DMS153 (cell line): ENCODE results near the gene PPARA.
A peak's percentile ranks its signal among the peaks of the same experiment; 100 is the strongest.

ENCODE experiments used
- DNase-seq: peaks from one replicate; lab custom pipeline; 2025; lab: John Stamatoyannopoulos, UW

The PPARA gene

DNA sequence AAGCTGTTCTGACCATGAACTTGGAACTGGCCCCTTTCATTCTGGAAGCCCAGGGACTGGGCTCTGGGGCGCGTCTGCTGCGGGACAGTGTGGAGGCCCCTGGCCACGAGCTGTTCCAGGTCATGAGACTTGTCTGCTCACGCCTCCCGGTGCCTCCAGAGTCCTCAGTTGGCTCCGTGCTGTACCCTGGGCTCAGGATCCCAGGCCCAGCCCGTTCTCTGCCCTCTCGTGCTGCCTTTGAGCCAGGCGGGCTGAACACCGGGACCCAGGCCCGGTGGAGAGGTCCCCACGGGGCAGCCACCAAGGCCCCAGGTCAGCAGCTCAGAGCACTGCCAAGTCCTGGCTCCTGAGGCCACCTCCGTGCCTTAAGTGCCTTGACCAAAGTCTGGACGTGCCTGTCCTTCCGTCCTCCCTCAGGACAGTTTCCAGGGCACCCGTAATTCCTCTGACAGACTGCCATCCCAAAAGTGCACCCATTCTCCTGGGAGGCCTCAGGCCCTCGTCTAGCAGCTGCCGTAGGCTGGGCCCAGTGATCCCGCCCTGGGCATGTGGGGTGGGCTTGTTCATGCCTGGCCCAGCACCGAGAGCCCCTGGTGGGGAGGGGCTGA is 36.3 kb upstream of the PPARA start:
- no peak for DNase-seq

DNA sequence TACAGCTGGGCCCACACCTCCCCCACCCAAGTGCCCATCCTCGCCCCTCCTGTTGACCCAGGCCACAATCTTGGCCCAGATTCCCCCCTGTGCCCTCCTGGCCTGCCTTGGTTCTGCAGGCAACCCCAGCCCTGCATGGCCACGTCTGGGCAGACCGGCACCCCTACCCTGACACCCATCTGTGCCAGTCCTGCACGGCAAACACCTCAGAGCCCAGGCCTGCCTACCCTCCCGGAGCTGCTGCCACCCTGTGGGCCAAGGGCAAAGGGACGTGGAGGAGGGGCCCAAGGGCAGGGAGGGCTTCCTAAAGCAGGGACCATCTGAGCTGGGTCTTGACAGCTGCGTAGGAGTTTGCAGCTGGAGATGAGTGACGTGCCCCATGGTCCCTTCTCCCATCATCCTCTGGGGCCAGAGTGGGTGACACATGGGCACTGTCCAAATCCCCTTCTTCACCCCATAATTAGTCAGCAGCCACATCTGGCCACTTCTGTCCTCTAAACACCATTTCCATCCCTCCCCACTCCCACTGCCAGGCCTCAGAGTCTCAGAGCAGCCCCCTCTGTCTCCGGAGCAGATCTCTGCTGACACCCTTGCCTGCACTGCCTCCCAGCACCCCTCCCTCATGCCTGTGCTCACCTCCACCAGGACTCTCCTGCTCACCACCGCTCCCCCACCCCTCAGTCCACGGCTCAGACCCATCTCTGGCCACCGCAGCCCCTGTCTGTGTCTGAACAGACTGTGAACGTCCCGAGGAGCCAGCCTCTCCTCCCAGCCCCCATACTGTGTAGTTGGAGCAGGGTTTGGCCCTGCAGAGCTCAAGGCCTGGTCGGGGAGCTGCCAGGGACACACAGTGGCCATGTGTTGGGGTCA is 35.6 kb upstream of the PPARA start:
- no peak for DNase-seq

DNA sequence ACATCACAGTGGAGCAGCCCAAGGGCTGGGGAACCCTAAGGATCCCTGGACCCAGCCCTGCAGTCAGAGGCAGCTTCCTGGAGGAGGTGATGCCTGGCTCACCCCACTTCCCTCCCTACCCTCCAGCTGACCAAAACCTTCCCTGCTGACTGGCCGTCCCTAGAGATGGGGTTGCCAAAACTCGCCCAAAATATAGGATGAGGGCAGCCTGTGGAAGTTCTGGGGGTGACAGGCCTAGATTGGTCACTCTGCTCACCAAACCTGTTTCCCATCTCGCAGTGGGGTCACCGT is 35.0 kb upstream of the PPARA start:
- DNase-seq, result no peak

DNA sequence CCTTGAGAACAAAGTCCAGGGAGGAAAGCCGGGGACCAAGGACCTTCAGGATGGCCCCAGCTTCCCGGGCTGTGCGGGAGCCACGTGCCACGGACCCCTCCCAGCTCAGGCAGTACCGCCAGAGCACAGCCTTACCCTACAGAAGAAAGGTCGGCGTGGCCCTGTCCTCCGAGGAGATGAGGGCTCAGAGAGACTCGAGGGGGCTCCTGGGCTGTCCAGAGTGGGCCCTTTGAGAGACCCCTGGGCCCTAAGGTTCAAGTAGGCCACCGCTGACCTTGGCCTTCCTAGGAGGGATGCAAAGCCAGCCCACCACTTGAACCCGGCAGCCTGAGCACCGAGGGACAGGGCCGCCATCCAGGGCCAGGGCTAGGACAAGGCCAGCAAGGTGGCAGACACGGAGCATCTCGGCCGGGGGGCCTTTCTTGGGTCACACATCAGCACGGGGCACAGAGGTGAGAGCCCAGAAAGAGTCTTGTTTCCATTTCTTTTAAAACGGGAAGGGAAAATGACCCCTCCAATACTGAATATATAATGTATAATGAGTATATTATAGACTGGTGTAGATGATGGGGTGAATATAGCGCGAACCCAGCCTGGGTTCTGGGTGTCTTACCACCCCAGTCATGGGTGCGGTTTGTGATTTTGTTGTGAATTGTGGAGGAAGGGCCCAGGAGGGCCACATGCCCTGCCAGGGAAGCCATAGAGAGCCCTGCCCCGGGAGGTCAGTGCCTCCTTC is 34.4 kb upstream of the PPARA start:
- DNase-seq, result no peak

DNA sequence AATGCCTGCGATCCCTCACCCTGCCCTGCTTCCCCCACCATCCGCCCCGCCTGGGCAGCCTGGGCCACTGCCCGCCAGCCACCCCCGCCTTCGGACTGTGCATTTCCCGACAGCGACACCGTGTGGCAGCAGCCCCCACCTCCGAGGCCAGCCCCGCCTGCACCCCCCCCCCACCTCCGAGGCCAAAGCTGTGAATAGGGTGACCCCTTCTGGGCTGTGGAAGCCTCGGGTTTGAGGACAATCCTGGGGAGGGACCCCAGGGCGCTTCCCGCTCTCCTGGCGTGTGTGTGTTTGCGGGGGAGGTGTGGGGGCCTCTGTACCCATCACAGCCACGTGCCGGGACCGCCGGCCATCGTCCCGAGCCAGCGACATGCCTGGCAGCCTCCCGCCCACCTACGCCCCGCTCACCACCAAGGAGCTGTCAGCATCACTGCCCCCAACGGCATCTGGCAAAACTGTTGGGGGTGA is 33.8 kb upstream of the PPARA start:
- DNase-seq, result peak; percentile 58

DNA sequence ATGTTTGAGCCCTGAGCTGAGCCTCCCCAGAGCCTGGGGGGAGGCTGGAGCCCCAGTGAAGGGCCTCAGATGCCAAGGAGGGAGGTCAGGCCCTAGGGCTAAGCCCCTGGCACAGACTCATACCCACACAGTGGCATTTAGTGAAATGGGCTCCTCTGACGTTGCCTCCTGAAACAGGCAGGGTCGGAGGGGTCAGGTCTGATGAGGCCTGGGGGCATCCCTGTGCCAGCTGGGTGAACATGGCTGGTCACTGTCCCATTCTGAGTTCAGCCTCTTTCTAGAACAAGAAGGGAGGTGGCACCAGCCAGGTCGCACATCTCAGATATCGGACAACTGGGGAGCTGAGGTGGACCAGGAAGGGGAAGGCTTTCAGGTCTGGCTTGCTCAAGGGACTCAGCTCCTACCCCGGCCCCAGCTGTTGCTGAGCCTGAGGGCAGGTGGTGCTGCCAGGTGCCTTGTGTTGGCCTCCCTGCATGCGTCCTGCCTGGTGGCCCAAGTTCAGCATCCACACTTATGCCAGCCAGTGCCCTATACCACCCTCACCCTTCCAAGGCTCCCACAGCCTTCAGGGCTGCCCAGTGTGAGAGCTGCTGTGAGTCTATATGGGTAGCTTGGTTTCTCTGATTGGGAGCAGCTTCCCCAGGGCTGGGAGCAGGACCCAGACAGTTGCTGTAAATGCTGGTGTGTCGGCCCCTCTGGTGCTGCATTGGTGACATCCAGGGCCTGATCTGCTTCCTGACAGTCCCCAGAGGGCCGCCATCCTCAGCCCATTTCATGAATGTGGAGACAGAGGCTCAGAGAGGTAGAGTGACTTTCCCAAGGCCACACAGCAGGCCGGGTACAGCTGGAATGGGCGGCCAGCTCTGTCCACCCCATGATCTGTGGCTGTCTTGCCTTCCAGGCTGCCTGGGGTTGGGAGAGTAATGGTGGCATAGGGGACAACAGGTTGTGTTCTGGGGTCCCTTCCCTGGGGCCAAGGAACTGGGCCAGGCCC is 32.8 kb upstream of the PPARA start:
- no peak for DNase-seq

DNA sequence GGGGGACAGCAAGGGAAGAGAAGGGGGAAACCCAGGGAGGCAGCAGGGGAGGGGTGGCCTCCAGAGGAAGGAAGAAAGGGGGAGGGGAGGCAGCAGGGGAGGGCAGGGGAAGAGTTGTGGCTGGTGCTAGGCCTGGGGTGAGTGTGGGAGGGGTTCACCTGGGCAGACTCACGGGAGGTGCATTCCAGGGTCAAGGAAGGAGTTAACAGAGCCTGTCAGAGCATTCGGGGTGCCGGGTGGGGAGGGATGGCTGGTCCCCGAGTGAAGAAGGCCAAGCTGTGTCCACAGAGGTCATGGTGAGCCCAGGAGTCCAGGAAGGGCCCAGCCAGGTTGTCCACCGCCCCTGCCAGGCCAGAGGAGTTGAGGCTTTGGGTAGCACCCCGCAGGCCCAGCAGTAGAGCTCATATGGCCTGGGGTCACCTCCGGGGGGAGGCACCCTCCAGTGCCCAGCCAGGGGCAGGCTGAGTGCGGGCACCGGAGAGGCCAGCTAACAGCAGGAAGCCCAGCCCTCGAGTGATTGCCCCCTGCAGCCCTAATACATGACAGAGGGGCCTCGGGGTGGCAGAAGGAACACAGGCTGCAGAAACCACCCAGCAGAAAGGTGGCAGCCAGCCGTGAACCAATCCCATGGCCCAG is 31.1 kb upstream of the PPARA start:
- DNase-seq, result no peak

DNA sequence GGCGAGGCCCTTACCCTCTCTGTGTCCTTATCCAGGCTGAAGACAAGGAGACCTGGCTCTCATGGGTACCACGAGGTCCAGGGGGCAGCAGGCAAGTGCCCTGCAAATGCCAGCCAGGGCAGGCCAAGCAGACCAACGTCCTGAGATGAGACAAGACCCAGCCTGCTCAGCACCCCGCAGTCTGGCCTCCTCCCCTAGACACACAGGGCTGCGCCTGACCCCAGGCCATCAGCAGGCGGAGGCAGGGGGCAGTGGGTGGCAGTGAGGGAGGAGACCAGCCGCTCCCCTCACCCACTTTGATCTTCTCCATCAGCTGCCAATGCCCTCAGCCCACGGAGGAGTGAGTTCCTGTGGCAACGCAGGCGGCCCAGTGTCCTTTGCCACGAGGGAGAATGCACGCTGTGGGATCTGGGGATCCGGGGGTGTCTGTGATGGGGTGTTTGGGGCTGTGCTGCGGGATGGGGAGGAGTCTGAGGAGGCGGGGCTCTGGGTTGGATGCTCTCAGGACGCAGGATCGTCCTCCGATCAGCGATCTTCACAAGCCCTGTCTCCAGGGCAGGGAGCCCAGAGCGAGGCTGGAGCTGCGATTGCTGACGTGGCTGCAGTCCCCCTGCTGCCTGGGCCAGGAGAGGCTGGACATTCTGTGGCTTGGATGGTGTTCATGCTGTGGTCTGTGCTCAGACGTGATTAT is 30.5 kb upstream of the PPARA start:
- no peak for DNase-seq

DNA sequence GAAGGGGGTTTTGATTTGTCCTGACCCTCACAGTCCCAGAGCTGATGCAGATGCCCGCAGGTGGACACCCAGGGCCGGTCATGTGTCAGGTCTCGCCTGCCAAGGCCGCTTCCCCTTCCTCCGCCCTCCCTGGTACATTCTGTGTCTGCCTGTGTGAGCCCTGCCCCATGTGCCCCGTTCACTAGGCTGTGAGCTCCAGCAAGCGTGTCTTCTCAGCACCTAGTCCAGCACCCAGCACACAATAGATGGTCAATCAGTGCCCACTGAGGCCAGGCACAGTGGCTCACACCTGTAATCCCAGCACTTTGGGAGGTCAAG is 29.9 kb upstream of the PPARA start:
- DNase-seq, result no peak

DNA sequence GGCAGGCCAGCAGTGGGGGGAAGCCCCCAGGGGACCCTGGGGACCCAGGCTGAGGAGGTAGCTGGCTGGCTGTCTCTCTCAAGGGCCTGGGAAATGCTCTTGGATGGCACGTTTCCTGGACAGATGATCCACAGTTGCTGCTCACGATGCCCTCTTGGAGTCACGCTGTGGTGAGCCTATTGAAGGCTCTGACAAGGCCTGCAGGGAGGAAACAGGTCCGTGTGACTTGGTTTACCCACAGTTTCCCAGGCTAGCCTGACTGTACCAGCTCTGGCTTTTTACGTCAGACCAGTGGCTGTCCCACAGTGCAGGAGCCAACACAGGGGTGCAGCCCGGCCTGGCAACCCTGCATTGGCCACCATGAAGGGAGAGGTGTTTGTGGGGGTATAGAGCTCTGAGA is 29.2 kb upstream of the PPARA start:
- DNase-seq, result no peak

DNA sequence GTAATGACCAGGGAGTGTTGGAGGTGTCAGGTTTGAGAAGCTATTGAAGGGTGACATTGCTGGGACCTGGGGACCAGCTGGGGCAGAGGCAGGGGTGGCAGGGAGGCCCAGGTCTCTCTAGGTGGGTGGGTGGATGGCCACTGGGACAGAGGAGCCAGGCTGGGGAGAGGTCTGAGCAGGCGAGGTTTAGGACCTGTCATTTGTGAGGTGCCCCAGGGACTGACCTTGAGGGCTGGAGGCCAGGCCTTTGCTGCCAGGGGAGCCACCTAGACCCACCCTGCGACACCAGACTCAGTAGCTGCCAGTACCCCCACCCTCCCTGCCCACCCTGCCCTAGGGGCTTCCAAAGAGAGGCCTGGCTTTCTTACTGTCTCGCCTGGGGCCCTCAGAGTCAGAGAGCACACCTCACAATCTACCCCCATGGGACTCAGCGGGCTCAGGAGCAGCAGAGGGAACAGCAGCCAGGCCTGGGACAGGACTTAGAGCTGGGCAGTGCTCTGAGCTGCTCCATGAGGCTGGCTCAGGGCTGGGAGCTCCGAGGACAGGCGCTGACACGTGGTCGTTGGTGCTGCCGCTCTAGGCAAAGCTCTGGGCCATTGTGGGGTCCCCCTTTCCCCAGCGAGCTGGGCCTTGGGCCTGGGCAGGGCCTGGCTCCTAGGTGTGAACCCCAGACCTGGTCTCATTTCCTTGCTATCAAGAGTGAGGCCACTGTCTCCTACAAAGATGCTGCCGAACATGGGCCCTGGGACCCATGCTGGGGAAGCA is 28.6 kb upstream of the PPARA start:
- DNase-seq, result no peak

DNA sequence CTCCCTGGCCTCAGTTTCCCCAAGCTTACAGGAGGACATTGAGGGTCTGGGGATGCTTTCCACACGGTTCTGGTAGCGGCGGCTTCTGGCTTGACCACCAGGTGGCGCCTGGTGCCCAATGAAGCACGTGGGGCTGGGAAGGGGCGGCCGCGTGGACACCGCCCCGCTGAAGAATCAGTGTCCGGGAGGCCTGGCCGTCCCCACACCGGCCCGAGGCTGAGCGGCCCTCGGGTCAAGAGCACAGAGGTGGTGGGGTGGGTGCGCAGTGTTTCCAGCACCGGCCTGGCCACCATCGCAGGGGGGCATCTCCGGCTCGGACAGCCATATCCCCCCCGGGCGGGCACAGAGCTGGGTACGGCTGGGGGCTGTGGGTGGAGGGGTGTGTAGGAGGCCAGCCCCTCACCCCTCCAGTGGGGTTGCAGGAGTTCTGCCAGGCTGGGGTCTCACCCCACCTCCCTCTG is 27.8 kb upstream of the PPARA start:
- DNase-seq, result peak; percentile 26

DNA sequence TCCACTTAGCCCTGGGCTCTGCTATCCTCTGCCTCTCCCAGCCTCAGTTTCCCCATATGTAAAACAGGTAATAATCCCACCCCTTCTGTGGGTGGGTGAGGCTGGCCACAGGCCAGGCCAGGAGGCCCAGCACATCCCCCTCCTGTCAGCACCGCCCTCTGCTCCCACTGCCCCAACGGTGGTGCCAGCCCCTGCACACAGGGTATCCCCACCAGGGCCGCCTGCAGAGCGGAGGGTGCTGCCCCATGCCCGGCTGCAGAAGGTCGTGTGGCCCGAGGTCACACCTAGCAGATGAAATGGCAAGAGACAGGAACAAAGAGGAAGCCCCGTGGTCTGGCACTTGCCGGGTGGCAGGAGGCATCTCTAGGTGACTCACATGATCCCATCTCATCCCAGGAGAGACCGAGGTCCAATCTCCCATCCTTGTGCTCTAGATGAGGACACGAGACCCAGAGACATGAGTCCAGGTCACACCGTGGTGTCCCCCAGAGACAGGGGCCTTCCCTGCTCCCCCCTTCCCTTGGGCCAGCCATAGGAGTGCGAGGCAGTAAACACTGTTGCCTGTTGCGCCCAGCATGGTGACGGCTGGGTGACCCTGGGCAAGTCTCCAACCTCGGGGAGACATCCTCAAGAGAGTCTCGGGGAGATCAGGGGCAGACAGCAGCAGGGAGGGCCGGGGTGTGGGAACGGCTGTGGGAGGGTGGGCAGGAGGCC is 27.2 kb upstream of the PPARA start:
- DNase-seq, result no peak

DNA sequence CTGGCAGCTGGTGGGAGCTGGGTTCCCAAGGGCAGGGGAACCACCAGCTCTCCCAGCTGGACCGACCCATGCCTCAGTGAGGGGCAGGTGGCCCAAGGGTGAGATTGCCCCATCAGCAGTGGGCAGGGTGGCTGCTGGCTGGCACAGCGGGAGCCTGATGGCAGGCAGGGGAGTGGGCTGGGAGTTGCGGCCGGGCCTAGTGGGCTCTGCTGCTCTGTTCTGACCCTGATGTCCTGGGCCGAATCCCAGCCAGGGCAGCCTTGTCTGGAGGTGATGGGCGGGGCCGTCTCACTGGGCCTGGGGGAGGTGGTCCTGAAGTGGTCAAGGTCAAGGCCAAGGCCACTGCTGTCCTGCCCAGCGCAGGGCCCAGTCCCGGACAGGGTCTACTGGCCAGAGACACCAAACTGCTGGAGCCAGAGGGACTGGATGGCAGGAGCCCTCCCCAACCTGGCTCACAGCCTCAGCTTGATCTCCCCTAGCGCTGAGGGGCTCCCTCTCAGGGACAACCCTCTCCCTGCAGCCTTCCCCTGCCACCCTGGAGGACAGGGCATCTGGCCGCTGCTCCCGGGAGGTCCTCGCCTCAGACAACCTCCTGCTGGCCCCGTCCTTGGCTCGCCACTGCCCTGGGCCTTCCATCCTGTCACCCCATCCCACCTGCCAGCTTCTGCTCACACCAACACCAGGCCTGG is 26.5 kb upstream of the PPARA start:
- DNase-seq, result no peak

DNA sequence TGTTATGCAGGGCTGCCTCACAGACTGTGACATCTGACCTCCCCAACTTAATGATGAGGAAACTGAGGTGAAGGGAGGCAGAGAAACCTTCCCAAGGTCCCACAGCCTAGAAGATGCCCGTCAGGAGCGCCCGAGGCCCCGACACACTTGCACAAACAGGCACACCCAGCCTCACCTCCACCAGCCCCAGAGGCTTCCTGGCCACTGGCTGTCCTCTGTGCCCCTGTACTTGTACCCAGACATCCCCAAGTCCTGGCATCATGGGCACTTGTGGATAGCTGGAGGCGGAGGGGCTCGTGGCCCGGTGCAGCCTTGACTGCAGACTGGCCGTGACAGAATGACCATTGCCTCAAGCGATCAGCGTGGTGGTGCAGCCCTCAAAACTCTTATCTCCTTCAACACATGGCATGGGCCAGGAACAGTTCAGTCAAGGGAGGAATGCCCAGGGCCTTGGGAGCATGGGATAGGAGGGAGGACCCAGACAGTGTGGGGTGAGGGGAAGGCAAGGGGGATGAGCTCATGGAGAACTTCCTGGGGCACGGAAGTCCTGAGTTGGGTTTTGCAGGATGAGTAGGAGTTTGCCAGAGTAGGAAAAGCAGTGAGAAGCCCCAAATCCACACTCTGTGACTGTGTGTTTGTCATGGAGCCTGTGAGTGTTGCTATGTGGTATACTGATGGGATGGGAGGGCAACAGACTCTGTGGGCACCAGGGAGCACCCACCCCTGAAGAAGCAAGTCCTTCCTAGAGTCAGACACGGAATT is 25.8 kb upstream of the PPARA start:
- DNase-seq, result no peak

DNA sequence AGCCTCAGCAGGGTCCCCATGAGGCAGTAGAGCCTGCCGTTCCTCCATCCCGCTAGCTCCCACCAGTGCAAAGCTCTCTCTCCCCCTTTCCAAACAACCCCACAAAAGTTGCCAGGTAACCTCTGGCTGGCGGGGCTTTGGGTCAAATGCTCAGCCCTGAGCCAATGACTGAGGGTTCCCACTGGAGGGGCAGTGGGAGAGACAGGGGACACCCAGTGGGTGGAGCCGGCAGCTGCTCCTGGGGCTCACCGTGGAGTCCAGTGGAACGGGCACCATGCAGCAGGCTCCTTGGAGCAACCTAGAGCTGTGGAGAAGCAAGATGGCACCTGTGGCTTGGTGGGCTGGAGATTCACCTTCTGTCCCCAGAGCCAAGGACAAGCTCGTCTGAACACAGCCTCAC is 25.0 kb upstream of the PPARA start:
- DNase-seq, result no peak

DNA sequence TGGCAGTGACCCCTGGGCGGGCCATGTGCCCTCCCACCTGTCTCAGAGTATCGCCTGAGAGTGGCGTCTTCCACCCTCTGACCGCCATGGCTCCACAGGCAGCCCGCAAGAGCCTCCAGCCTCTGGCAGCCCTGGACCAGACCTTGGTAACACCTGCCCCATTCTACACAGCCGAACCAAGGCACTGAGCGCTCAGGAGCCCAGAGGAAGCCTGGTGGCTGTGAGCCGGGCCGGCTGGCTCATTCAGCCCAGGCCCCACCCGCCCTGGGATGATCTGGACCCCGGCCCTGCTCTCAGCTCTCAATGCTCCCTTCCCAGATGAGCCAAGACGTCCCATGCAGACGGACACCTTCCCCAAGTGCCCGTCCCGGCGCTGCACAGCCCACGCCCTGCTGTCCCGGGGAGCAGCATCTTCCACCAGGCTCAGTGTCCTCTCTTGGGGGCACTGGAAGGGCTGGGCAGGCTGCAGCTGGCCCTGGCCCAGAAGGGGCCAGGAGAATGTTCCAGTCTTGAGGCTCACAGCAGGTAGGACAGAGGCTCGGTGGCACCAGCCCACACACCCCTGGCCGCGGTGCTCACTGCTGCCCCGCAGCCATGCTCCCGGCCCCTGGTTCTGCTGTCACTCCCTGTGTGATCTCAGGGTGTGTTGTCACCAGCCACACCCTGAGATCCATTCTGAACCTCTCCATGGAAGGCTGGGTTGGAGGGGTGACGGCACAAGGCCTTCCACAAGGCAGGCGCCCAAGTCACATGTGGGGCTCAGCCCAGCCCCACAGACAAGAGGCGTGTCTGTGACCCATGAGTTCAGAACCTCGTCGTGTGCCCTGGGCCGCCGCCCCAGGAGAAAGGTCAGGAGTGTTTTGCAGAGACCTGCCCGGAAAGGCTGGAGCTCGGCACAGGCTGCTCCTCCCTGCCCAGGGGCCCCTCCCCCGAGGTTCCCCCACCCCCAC is 24.2 kb upstream of the PPARA start:
- DNase-seq, result no peak
